ENCODE data around the gene STAMBPL1.

The STAMBPL1 gene

DNA sequence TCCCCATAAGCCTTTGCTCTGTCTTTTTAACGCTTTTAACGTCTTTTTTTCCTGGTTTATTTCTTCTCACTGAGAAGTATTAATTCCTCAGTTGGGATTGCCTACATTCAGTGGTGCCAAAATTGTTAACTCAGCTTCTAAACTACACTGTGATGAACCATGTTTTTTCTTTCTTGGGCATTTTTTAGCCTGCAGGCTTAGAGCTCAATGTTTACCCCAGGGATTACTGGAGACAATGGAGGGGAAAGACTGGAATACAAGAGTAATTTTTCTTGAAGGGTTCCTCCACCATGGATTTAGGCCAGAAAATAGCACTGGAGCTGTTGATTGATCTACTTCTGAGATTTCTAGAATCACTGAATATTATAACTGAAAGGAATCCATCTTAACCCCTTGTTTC is 19.8 kb downstream of the STAMBPL1 start:
- TF ChIP-seq CTCF (IDR thresholded peaks at IDR 0.05) = no peak

GRCh38 chr10:88901206-88901983 is 21.4 kb downstream of the STAMBPL1 start:
- TF ChIP-seq CTCF (IDR thresholded peaks at IDR 0.05) = no peak

DNA sequence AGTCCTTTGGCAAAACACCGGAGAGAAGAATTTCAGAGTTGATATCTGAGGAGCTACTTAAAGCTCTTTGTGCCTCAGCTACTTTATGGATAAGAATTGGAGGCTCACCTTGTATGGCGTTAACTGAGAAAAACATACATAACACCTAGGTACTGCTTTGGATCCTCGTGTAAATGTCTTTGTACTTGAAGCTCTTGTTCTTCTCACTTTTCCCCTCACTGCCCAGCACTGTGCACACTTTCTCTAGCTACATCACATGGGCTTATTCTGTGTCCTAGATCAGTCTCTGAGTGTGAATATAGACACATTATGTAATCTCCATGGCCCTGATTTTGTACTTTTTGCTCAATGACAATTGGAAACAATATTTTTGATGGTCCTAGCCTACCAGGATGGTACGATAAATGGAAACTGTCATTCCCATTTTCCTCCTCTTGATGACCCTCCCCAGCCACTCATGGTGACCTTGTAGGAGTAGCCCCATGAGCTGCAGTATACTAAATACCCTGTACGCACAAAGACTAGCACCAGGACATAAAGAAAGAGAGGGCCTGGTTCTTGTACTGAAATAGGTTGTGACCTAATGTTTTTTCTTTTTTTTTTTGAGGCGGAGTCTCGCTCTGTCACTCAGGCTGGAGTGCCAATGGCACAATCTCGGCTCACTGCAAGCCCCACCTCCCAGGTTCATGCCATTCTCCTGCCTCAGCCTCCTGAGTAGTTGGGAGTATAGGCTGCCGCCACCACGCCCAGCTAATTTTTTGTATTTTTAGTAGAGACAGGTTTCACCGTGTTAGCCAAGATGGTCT is 22.1 kb downstream of the STAMBPL1 start:
- TF ChIP-seq CTCF (IDR thresholded peaks at IDR 0.05) = no peak

DNA sequence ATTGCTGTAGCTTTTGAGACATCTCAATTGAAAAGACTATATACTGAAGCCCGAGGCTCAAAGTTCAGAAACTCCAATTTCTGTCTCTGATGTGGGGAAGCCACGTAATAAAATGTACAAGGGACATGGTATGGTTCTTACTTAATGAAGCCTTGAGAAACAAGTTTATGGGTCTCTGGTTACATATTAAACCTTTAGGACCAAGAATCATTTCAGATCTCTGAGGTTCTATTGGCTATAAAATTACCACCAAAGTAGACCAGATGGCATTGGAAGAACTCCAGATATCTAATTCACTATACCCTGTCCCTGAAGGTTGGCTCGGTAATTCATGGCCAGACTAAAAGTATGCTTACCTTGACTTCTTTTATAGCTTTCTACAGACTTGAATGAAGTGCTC is 23.7 kb downstream of the STAMBPL1 start:
- TF ChIP-seq CTCF (IDR thresholded peaks at IDR 0.05) = no peak

DNA sequence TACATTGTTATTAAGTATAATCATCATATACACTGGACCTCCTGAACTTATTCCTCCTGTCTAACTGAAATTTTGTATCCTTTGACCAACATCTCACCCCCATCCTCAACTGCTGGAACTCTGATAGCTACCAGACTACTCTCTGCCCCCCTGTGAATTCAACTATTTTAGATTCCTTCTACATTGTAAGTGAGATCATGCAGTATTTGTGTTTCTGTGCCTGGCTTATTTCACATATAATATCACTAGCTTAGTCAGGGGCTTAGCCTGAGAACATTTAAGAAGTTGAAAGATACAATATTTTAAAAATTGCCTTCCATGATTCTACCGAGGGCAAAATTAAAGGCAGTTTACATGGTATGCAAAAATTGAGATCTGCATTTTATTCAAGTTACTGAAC is 26.9 kb downstream of the STAMBPL1 start:
- TF ChIP-seq CTCF (IDR thresholded peaks at IDR 0.05) = no peak

GRCh38 chr10:88908194-88908593 is 28.1 kb downstream of the STAMBPL1 start:
- TF ChIP-seq CTCF (IDR thresholded peaks at IDR 0.05) = no peak

DNA sequence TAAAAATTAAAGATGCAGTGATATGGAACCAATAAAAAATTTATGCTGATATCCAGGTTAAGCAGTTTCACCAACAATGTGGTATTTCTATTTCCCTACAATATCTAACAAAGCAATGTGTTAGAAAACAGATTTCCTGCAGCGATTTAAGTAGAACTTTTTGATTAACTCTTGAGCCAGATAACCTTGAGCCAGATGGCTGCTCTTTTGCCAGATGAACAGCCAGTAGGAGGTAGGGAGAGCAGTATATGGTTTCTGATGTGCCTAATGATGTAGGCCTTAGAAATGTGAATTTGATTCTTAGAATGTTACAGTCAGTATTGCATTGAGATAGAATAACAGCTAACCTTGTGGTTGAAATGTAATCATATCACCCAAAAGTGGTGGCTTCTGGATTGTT is 31.1 kb downstream of the STAMBPL1 start:
- TF ChIP-seq CTCF (IDR thresholded peaks at IDR 0.05) = no peak
